ENCODE measurements around the gene NAT9. TPM values are rescaled to one million over a fixed set of nuclear protein-coding genes. Genes with fewer than 3 reads are reported as not detected.
A peak's percentile ranks its signal among the peaks of the same experiment; 100 is the strongest.

Gene NAT9
- total RNA-seq, 6 experiments from 2014 or later, result 40.9 to 50.7 (median 46.6) TPM

- peaks cover 7% of the 10 kb centered on the region; the same call in 1 of the 2 replicates for H3K27me3 Mint-ChIP-seq (ENCODE audit: insufficient read depth)
- no peak for TF ChIP-seq CTCF (IDR thresholded peaks at IDR 0.05)
- no peaks in the 10 kb centered on the region for H3K9me3 Mint-ChIP-seq
- peak overlapping the region; percentile 72 for H3K27ac Mint-ChIP-seq
- peaks cover 23% of the 10 kb centered on the region for H3K36me3 Mint-ChIP-seq (ENCODE audit: low read depth)
- H3K4me1 Mint-ChIP-seq (ENCODE audit: low read depth), result peaks cover 49% of the 10 kb centered on the region
- no peak for DNase-seq
- H3K4me3 Mint-ChIP-seq, result peak overlapping the region; percentile 82
Measured at GRCh38 chr17:74773414-74773813, 2.7 kb downstream of the NAT9 start.

GRCh38 chr17:74772053-74772452, 4.1 kb downstream of the NAT9 start:
- Mint-ChIP-seq H3K9me3 (no peaks in the 10 kb centered on the region), H3K27ac (no peak overlapping the region), H3K27me3 (ENCODE audit: insufficient read depth) (peaks cover 4% of the 10 kb centered on the region; the same call in 1 of the 2 replicates), H3K4me1 (ENCODE audit: low read depth) (peaks cover 46% of the 10 kb centered on the region), H3K4me3 (no peak overlapping the region), H3K36me3 (ENCODE audit: low read depth) (peaks cover 23% of the 10 kb centered on the region)
- DNase-seq, result no peak
- no peak for TF ChIP-seq CTCF (IDR thresholded peaks at IDR 0.05)

- Mint-ChIP-seq H3K27ac (no peak overlapping the region), H3K27me3 (ENCODE audit: insufficient read depth) (peaks cover 4% of the 10 kb centered on the region; the same call in 1 of the 2 replicates), H3K36me3 (ENCODE audit: low read depth) (peaks cover 23% of the 10 kb centered on the region), H3K4me3 (no peak overlapping the region), H3K4me1 (ENCODE audit: low read depth) (peaks cover 42% of the 10 kb centered on the region), H3K9me3 (no peaks in the 10 kb centered on the region)
- DNase-seq, result no peak
- TF ChIP-seq CTCF (IDR thresholded peaks at IDR 0.05), result no peak
Measured at GRCh38 chr17:74771319-74771914, 4.7 kb downstream of the NAT9 start.

- Mint-ChIP-seq H3K4me3 (no peak overlapping the region), H3K36me3 (ENCODE audit: low read depth) (peaks cover 18% of the 10 kb centered on the region)
Measured at GRCh38 chr17:74770498-74771318, 5.4 kb downstream of the NAT9 start.

More at GRCh38 chr17:74770498-74771318, 5.4 kb downstream of the NAT9 start:
- peak; percentile 87 for TF ChIP-seq CTCF (IDR thresholded peaks at IDR 0.05)
- peak; percentile 18 for DNase-seq
- Mint-ChIP-seq H3K9me3 (no peaks in the 10 kb centered on the region), H3K27me3 (ENCODE audit: insufficient read depth) (peaks cover under 1% of the 10 kb centered on the region; the same call in 1 of the 2 replicates), H3K4me1 (ENCODE audit: low read depth) (peaks cover 38% of the 10 kb centered on the region), H3K27ac (no peak overlapping the region)
